OCI-LY7 (cell line): ENCODE data around the gene ABR.

Experiments
- CTCF ChIP-seq: fragments of 200-600 bp; sonication (generic); conservative IDR thresholded peaks from 2 replicates; pipeline ENCODE4 v1.5.1; 2014; ENCODE audit warnings: mild to moderate bottlenecking, antibody characterized with exemption, low read length, moderate library complexity, mixed read lengths
- EZH2phosphoT487 ChIP-seq: fragments of 200-600 bp; sonication (generic); IDR thresholded peaks from 2 replicates; pipeline ENCODE4 v1.6.1; 2018; ENCODE audit warnings: low read depth, borderline replicate concordance, mild to moderate bottlenecking, mixed run types, antibody characterized with exemption, low read length, moderate library complexity, mixed read lengths

GRCh38 chr17:1229349-1229899 is 49.6 kb upstream of the ABR start:
- TF ChIP-seq CTCF (no peak), EZH2phosphoT487 (no peak)
